Epithelial cell of proximal tubule (primary cell): ENCODE measurements around the gene CETN1. TPM values are rescaled to one million over a fixed set of nuclear protein-coding genes. Genes with fewer than 3 reads are reported as not detected.
A peak's percentile ranks its signal among the peaks of the same experiment; 100 is the strongest.

ENCODE experiments used
- DNase-seq: peaks from one replicate; pipeline ENCODE4 v3.0.0-alpha.2; 2011; ENCODE audit warnings: low read depth
- H3K4me3 ChIP-seq: 2 replicates; pipeline ENCODE4 v1.5.1; 2011; ENCODE audit warnings: low read depth, mild to moderate bottlenecking, low read length
- CTCF ChIP-seq: conservative IDR thresholded peaks from 2 replicates; pipeline ENCODE4 v1.5.1; 2012; ENCODE audit warnings: low read depth, mild to moderate bottlenecking, low read length
- total RNA-seq: library from RNA; depleted of rRNA; stranded (reverse); fragments of >200 nt; gene quantifications from 2 replicates; pipeline ENCODE4 v1.2.3, GENCODE V29; 2015

Gene CETN1
- total RNA-seq, 1 donor from 2014 or later, result not detected

GRCh38 chr18:621291-622043 is 41.3 kb downstream of the CETN1 start:
- no peak overlapping the region for H3K4me3 ChIP-seq
- no peak for DNase-seq
- TF ChIP-seq CTCF, result no peak

GRCh38 chr18:622289-622688 is 42.1 kb downstream of the CETN1 start:
- H3K4me3 ChIP-seq, result no peak overlapping the region
- TF ChIP-seq CTCF, result no peak
- DNase-seq, result no peak

GRCh38 chr18:623761-624620 is 43.8 kb downstream of the CETN1 start:
- H3K4me3 ChIP-seq, result no peak overlapping the region
- peak; percentile 77 for TF ChIP-seq CTCF
- DNase-seq, result peak; percentile 26

GRCh38 chr18:627231-627630 is 47.1 kb downstream of the CETN1 start:
- H3K4me3 ChIP-seq, result no peak overlapping the region
- TF ChIP-seq CTCF, result no peak
- DNase-seq, result no peak

GRCh38 chr18:629269-630150 is 49.3 kb downstream of the CETN1 start:
- no peak for DNase-seq
- TF ChIP-seq CTCF, result no peak
- H3K4me3 ChIP-seq, result no peak overlapping the region

- no peak overlapping the region for H3K4me3 ChIP-seq
- DNase-seq, result no peak
- TF ChIP-seq CTCF, result no peak
Observed at GRCh38 chr18:631560-631959, 51.4 kb downstream of the CETN1 start.

Other genes with a start within 250 kb of the CETN1 start
- gene COLEC12, start 79.7 kb upstream of the CETN1 start, total RNA-seq, result 2.0 and 3.3 TPM in 2 replicates
- gene CLUL1, start 16.6 kb downstream of the CETN1 start, total RNA-seq, result 0.72 TPM in 1 of 2 replicates, not detected in the other
- gene TYMS, start 77.3 kb downstream of the CETN1 start, total RNA-seq, result 65.6 and 119 TPM in 2 replicates
- 28.0 and 32.3 TPM in 2 replicates for gene ENOSF1, start 132.2 kb downstream of the CETN1 start, total RNA-seq
- gene YES1, start 231.9 kb downstream of the CETN1 start, total RNA-seq, result 109 and 130 TPM in 2 replicates